GOT3 (cell line): ENCODE data around the gene KRTAP3-1.
"Not testable (repeated sequence)": the region's sequence is repeated elsewhere in the genome, so short reads cannot be mapped to it uniquely, and the experiment has no call there.

Experiments
- DNase-seq: peaks from one replicate; lab custom pipeline; 2025; ENCODE audit warnings: mixed read lengths; lab: John Stamatoyannopoulos, UW

Gene KRTAP3-1

DNA sequence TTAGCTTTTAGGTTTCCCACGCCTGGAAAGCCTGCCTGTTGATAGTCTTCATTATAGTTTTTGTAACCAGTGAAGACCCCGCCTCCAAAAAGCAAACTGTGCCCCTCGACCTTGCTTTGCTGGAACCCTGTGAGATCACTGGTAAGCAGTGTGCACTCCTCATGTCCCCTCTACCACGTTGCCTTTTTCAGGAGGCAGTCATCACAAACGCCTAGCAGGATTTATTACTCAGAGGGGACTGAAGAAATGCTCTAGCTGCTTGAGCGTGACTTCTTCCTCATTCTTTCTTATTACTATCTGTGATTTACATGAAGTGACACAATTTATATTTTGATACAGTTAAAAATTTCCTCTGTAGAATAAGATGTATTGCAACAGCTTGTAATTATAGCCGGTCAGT is 6.5 kb upstream of the KRTAP3-1 start:
- no peak for DNase-seq

DNA sequence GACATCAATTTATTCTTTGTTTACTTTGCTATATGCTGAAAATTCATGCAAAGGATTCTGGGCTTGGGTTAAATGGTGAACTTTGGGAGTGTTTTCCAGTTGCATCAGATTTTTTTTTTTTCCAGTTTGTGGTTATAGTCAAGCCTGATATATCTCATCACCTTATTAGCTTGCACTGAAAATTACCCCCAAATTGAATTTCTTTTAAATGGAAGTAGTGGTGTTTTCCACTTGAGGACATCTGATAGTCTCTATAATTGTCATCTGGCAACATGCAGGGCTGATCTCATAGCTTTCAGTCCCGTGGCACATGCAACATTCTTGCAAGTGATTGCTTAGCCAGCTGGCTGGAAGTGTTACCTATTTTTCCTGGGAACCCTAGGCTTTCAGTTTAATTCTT is 4.7 kb upstream of the KRTAP3-1 start:
- no peak for DNase-seq

DNA sequence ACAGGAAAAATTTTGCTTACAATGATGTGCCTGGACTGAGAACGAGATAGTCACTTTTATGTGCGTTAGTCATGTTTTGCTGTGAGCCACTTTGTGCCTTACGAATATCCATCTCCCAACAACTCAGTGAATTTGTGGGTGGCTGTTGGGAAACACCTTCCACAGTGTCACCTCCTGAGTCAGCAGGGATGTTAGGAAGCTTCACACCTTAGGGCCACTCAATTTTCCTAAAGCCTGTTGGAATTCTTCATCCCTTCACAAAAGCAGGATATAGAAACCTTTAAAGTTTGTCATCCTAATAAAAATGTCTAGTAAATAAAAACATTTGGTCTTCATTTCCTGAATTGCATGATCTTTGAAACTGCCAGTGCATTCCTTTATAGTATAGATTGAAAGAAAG is 4.3 kb upstream of the KRTAP3-1 start:
- DNase-seq = no peak

DNA sequence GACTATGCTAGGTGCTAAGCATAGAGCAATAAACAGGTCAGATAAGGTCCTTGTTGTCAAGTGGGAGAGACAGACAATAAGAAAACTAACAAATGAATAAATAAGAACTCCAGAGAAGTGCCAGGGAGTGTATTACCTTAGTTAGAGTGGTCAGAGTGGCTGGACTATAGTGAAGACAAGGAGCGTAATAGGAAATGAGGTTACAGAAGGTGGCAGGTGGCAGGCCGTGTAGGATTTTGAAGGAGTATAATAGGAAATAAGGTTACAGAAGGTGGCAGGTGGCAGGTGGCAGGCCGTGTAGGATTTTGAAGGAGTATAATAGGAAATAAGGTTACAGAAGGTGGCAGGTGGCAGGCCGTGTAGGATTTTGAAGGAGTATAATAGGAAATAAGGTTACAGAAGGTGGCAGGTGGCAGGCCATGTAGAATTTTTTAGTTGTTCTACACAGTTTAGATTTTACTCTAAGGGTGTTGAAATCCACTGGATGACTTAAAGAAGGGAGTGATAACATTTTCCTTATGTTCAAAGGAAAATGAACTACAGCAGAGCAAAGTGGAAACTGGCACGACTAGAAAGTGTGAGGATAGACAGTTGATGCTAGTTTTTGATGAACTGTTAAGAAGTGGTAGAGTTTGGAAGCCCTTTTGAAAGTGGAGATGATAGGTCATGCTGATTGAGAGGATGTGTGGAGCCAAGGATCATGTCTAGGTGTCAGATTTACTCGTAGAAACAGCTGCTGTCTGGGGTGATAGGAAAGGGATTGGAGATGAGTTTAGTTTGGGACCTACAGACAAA is 3.6 kb upstream of the KRTAP3-1 start:
- no peak for DNase-seq

DNA sequence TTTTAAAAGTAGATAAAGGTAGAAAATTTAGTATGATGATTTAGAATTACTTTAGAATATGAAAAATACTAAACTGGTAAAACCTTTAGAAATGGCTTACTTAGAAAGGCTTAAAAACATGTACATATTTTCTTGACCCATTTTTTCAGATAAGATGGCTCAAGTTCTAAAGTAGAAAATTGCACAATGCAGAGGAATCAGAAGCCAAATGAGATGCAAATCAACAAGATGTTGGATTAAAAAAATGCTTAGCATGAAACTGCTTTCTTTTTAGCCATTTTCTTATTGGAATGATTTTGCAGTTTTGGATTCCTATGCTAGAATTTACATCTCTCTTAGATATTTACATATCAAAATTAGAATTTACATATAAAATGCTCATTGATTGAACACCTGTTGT is 1.5 kb upstream of the KRTAP3-1 start:
- DNase-seq = no peak

DNA sequence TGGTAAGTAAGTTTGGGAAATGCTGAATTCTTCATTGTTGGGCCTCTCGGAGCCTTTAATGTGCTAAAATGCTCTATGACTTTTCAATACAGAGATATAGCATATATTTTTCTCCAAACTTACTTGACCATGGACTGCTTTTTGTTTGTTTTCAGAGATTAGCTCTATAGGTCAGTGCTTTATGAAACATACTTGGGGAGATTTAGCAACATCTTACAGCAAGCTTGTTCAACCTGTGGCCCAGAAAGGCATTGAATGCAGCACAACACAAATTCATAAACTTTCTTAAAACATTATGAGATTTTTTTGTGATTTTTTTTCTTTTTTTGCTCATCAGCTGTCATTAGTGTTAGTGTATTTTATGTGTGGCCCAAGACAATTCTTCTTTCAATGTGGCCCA is 1.0 kb upstream of the KRTAP3-1 start:
- DNase-seq = no peak

DNA sequence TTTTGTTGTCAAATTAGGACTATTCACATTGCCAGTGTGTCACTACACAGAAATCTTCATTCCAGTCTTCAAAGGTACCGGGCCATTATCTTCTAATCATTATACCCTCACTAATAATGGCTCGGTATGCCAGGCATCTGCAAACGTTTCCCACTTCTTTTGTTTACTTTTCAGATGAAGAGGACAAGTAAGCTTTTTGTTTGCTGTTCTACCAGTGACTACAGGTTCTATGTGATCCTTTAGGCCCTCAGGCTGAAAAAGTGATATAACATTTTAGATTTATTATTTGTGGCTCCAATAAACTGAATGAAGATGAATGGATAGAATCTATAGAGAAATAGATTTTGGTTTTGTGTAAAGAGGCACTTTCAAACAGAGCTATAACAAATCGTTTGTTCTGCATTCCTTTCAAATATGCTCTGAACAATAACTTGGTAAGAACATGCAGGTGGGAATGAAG is 403 bp upstream of the KRTAP3-1 start:
- DNase-seq = no peak

DNA sequence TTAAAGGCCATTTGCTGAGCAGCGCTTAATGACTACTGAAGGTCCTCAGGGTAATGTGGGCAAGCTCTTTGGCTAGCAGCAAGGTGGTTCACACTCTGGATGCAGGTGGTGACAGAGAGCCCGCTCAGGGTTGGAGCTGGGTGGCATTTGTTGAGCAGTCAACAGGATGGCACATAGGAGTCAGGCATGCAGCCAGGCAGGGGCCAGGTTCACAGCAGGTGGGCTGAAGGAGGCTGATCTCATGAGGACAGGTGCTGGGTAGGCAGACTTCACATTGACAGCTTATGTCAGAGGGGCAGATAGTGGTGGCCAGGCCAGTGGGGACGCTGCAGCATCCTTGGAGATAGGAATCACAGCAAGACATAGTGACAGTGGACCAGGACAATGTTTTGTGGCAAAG is 4.5 kb downstream of the KRTAP3-1 start:
- no peak for DNase-seq

DNA sequence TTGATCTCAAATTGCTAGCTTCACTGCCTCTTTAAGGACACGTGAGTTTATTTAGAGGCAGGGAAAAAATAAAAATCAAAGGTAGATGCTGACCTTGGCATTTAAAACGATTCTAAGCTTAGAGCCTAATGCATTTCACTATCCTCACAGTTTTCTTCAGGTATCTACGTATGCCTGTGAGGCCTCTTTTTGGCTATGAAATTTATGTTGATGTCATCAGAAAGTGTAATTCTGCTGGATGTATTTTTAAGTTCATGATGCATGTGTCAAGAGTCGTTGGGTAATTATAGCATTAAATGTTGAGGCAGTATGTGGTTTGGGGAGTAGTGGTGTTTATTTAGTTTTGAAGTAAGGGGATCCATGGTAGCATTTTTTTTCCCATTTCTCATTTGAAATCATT is 5.0 kb downstream of the KRTAP3-1 start:
- no peak for DNase-seq

DNA sequence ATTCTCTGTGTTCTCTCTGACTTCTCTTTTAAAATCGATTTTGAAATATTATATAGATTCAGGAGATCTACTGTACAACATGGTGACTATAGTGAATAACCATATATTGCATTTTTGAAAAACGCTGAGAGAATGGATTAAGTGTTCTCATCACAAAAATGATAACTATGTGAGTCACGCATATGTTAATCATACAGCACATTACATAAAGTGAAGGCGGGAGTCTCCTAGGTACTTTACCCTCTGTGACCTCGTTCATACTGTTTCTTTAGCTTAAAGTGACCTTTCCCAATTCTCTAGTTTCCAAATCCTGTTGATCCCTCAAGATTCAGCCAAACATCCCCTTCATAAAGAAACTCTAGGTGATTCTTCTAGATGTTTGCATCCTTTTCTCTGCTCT is 6.1 kb downstream of the KRTAP3-1 start:
- no peak for DNase-seq

DNA sequence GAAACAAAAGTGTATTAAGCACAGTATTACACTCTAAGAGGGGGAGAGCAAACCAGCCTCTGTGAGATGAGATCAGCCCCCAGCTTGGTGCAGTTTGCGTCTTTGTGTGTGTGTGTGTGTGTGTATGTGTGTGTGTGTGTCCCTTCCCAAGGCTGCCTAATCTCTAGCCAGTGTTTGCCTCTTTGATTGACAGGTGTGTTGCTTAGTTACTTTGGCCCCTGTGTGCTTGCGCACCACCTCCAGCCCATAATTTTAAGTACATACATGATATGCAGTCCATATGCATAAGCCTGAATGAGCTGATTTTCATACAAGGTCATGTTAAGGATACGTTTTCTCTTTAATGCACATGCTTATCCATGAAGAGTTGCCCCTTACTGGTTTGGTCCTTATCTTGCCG is 7.1 kb downstream of the KRTAP3-1 start:
- DNase-seq = no peak

DNA sequence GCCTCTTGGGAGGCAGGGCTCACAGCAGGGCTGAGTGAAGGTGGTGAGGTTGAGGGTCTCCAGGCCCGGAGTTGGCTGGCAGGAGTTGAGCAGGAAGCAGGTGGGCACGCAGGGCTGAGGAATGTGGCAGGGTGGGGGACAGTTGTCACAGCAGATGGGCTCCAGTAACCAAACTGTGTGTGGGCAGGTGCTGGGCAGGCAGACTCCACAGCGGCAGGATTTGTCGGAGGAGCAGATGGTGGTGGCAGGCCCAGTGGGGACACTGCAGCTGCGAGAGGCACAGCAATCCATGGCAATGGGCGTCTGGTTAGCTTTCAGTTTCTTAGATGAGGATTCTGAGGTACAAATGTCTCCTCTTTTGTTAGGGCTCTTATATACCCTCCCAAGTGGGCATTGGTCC is 9.4 kb downstream of the KRTAP3-1 start, which contains the start of gene KRTAP3-2:
KRTAP3-2 (minus strand) TSS at position 344 of the 400 bp plus-strand sequence; CDS start at position 291, 53 bp downstream.
- DNase-seq = not testable (repeated sequence)

DNA sequence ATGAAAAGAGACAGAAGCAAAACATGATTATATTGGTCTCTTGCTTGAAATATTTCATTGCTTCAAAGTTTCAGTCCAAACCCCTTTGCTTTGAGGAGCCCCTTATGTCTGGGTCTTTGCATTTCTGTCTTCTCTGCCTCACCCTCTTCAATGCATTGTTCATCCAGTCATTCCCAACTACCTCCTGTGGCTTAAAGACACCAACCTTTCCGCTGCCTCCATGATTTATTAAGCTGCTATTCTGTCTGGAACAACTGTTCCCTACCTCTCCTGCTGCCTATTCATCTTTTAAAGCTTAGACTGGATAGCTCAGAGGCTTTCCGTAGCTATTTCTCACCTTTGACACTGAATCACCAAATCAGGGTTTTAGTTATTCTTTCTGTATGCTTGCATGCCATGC is 11.6 kb downstream of the KRTAP3-1 start:
- DNase-seq = no peak

DNA sequence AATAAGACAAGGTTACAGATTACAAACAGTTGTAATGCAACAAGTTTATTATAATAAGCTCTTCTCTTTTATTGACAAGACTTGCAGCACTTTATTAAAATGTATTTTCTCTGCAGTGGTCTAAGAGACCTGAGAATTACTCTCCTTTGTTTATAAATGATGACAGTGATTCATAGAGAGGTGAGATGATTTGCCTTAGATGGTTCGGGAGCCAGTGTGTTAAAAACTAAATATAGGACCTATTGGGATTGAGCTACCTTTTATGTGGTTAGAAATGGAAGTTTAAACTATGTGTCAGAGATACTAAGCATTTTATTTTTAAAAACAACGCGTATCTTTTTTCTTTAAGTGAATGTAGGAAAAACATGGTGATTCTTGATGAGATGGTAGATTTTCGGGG is 12.1 kb downstream of the KRTAP3-1 start:
- no peak for DNase-seq

DNA sequence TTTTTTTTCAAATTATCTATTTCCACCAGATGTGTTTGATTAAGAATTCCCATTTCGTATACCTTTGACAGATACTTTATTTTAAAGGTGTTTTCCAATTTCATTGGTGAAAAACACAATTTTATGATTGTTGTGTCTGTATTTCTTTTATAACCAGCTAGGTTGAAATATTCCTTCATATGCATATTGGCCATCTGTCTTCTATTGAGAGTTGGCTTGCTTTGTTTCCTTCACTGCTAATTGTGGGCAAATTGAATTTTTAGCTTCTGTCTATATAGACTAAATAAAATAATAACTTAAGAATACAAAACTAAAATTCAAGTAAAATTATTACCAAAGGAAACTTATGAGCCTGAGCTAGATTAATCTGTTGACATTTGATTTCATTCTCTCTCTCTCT is 13.8 kb downstream of the KRTAP3-1 start:
- DNase-seq = no peak

DNA sequence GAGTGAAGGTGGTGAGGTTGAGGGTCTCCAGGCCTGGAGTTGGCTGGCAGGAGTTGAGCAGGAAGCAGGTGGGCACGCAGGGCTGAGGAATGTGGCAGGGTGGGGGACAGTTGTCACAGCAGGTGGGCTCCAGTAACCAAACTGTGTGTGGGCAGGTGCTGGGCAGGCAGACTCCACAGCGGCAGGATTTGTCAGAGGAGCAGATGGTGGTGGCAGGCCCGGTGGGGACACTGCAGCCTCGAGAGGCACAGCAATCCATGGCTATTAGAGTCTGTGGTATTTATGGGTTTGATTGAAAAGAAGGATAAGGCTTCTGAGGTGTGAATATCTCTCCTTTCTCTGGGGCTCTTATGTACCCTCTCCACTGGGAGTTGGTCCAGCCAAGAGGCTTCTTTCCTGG is 15.1 kb downstream of the KRTAP3-1 start, which contains the start of gene KRTAP3-3:
KRTAP3-3 (minus strand) TSS at position 326 of the 400 bp plus-strand sequence; CDS start at position 259, 67 bp downstream.
- DNase-seq = no peak

DNA sequence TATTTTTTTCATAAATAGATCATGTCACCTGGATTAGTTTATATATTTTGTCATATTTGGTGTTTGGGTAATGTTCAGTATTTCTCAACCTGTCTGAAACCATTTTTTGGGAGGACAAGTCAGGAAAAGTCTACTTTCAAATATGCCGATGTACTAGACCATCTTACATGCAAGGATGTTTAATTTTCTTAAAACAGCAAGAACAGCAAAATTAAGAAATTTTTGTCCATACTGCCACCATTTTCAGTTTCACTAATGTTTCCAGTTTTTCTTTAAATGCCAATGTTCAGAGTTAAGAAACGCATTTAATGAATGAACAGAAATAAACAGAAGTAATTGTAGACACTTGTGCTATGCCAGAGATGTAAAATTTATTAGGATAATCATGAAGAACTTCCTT is 15.8 kb downstream of the KRTAP3-1 start:
- no peak for DNase-seq

DNA sequence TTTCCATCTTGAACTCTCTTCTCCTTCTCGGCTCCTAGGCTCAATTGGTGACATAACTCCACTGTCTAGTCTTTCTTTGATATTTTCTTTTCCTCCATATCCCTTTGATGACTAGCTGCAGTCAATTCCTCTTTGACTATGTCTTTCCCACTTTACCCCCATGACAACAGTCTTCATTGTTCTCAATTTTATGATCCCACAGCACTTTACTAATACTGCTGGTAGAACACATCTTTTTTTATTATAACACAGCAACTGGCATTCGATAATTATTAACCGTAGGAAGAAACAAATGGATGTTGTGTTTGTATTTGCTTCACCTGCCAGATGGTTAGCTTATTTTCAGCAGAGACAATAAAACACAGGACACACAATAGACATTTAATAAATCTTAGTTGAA is 16.3 kb downstream of the KRTAP3-1 start:
- no peak for DNase-seq

DNA sequence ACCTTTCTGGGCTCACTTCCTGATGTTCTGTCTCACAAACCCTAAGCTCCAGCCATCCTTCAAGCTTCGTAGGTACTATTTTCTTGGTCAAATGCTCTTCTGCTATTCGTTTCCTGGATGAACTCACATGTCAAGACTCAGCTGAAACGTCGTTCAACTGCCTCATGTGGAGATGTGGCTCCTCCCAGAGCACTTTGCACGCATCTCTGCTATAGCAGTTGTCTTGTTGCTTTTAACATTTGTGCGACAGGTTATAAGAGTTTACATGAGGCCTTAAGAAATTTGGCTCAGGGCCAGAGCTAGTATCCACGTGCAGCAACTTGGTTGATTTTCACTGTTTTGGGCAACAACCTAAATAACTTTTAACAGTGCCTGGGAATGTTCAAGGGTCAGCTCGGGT is 22.0 kb downstream of the KRTAP3-1 start:
- no peak for DNase-seq

DNA sequence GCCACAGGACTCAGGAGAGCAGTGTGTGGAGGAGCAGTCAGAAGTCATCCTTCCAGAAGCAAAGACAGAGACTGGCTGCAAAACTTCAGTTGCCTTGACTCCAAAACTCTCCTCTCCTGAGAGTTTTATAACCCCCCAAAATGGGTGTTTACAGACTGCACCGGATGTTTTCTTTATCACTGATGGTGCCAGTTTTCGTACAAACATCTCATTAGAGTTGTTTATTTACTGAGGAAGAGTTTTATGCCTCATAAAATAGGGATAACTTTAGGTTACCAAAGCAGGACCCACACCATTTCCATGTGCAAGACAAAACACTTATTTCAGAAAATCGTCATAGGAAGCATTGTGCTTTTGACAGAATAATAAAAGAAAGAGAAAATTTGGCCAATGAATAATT is 24.7 kb downstream of the KRTAP3-1 start, which contains the start of gene KRT40:
KRT40 (minus strand) TSS at position 101 of the 400 bp plus-strand sequence; CDS start at position 48, 53 bp downstream.
- no peak for DNase-seq

DNA sequence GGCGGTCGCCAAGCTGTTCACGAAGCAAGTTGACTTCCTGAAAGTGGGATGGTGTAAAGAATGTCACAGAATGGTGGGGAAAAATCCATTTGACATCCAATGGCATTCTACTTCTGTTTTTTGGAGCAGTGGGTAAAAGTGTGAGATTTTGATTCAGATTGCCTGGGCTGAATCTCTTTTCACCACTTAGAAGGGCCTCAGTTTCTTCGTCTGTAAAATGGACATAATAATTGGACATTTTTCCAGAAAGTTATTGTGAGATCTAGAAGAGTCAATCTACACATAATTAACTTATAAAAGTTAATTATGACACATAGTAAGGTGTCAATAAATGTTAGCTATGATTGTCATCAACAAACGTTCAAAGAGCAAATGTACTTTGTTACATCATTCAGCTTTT is 27.8 kb downstream of the KRTAP3-1 start:
- no peak for DNase-seq

DNA sequence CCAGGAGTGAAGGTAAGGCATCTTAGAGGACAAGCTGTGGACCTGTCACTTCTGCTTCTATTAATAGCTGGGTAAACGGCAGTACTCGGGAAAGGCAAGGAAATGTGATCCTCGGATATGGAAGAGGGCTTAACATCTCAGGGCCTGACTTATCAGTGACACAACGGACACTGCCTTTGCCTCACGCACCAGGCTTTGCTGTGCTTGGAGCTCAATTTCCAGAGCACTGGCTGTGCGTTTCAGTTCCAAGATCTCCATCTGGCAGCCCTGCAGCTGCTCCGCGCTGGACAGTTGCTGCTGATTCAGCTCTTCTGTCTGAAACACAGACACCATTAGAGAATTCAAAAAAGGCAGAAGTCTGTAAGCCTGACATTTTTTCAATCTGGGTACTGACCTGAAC is 28.3 kb downstream of the KRTAP3-1 start:
- DNase-seq = no peak

DNA sequence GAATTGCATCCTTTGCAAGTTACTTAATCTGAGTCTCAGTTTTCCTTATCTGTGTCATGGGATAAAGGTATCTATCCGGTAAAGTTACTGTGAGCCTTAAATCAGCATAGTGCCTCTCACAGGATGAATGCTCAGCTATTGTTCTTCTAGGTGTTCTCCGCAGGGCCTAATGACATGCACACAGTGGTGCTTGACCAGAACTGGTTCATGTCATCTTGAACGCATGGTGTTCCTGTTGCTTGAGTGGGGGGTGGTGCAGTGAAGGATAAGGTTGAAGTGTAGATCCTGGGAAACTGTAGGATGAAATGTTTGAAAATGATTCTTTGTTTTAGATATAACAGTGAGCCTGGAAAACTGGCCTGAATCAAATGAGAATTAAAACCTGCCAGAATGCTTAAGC is 28.8 kb downstream of the KRTAP3-1 start:
- DNase-seq = no peak
